PFSK-1 (cell line): ENCODE results near the gene ARHGEF7.

Experiments used
- FOXP2 ChIP-seq: optimal IDR thresholded peaks from 2 replicates; pipeline ENCODE3; 2011; ENCODE audit warnings: borderline replicate concordance, control low read depth, inconsistent platforms; ENCODE audit not compliant: insufficient read depth; ENCODE audit errors: extremely low read length, extremely low read depth
- POLR2AphosphoS5 ChIP-seq: IDR thresholded peaks from 2 replicates; pipeline ENCODE4 v1.6.1; 2012; ENCODE audit warnings: low read depth, mild to moderate bottlenecking, control low read depth, low read length, moderate library complexity
- REST ChIP-seq, 2 experiments: IDR thresholded peaks; 2 replicates each; pipeline versions ENCODE4 v1.6.1 to v1.8.0; 2011 to 2012; ENCODE audit warnings: low read depth in 2 of 2, low read length in 2 of 2, control low read depth in 1 of 2, inconsistent platforms in 1 of 2, mild to moderate bottlenecking in 1 of 2, moderate library complexity in 1 of 2; ENCODE audit not compliant: insufficient read depth in 1 of 2
- SIN3A ChIP-seq: IDR thresholded peaks from 2 replicates; pipeline ENCODE4 v1.6.1; 2012; ENCODE audit warnings: mild to moderate bottlenecking, low read length, moderate library complexity, borderline replicate concordance; ENCODE audit not compliant: insufficient read depth
- TAF1 ChIP-seq: IDR thresholded peaks from 2 replicates; pipeline ENCODE4 v1.6.1; 2012; ENCODE audit warnings: low read length, control low read depth, borderline replicate concordance; ENCODE audit not compliant: insufficient read depth

Gene ARHGEF7

GRCh38 chr13:111354789-111355188 lies 239.7 kb downstream of the ARHGEF7 start:
- no peak for TF ChIP-seq REST (IDR thresholded peaks at IDR 0.05; ENCODE audit: insufficient read depth in 1 of 2, low read depth in 2 of 2, low read length in 2 of 2)
- no peak for TF ChIP-seq TAF1
- TF ChIP-seq SIN3A, result no peak
- no peak for TF ChIP-seq FOXP2
- no peak for TF ChIP-seq POLR2AphosphoS5
